Mucosa of rectum (tissue), 2 donors: ENCODE results near the gene OSBPL2.

Source experiments
- H3K27ac ChIP-seq, 2 donors: one replicate each; pipeline ENCODE4 v1.7.0; 2013; ENCODE audit warnings: inconsistent platforms in 2 of 2, low read depth in 2 of 2, low read length in 2 of 2
- H3K27me3 ChIP-seq, 2 donors: one replicate each; pipeline ENCODE4 v1.7.0; 2013; ENCODE audit warnings: low read length in 2 of 2; ENCODE audit not compliant: control insufficient read depth in 2 of 2, insufficient read depth in 2 of 2
- H3K36me3 ChIP-seq, 2 donors: one replicate each; pipeline ENCODE4 v1.7.0; 2013; ENCODE audit warnings: low read length in 2 of 2; ENCODE audit not compliant: control insufficient read depth in 2 of 2, insufficient read depth in 2 of 2
- H3K4me1 ChIP-seq, 2 donors: one replicate each; pipeline ENCODE4 v1.7.0; 2013; ENCODE audit warnings: low read length in 2 of 2, mild to moderate bottlenecking in 1 of 2; ENCODE audit not compliant: control insufficient read depth in 2 of 2, insufficient read depth in 2 of 2
- H3K4me3 ChIP-seq, 2 donors: one replicate each; pipeline ENCODE4 v1.7.0; 2013; ENCODE audit warnings: low read length in 2 of 2
- H3K9ac ChIP-seq, 2 donors: one replicate each; pipeline ENCODE4 v1.7.0; 2013; ENCODE audit warnings: low read length in 2 of 2, low read depth in 1 of 2, mild to moderate bottlenecking in 1 of 2
- H3K9me3 ChIP-seq, 2 donors: one replicate each; pipeline ENCODE4 v1.7.0; 2013; ENCODE audit warnings: low read length in 2 of 2; ENCODE audit not compliant: control insufficient read depth in 2 of 2
- donor health status: healthy.
- donor health status: Normal muscosa, but diverticular disease.

OSBPL2 gene

DNA sequence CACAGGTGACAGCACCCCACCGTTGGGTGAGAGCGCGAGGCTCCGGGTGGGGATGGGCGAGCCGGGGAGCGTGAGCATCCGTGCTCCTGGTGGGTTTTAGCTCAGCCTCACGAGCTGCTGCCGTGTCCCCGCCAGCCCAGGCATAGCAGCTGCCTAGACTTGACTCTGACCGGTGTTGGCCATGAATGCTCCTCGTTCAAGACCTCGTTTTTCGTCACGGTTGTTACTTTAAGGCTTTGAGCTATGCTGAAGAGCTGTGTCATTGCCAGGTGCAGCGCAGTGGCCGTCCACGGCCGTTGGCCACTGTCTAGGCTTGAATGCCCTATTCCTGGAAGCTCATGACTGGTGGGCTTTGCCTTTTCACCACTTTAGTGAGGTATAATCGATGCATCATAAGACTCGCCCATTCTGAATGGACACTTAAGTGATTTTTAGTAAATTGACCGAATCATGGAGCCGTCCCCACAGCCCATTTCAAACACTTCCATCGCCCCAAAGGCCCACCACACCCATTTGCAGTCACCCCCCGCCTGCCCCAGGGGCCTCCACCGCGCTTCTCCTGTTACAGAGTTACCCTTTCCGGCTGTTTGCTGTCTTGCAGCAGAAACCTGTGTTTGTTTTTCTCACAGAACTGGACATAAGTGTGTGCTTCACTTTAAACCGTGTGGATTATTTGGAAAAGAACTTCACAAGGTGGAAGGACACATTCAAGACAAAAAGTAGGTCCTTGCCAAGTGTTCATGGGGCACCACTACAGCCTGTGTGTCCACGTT lies 43.0 kb downstream of the OSBPL2 start:
- H3K36me3 ChIP-seq = peaks cover 61 to 77% of the 10 kb centered on the region in 2 donors
- H3K4me3 ChIP-seq = no peak overlapping the region
- no peaks in the 10 kb centered on the region for H3K4me1 ChIP-seq
- H3K27me3 ChIP-seq = no peaks in the 10 kb centered on the region
- H3K9me3 ChIP-seq = no peaks in the 10 kb centered on the region
- no peak overlapping the region for H3K9ac ChIP-seq
- H3K27ac ChIP-seq = no peak overlapping the region

DNA sequence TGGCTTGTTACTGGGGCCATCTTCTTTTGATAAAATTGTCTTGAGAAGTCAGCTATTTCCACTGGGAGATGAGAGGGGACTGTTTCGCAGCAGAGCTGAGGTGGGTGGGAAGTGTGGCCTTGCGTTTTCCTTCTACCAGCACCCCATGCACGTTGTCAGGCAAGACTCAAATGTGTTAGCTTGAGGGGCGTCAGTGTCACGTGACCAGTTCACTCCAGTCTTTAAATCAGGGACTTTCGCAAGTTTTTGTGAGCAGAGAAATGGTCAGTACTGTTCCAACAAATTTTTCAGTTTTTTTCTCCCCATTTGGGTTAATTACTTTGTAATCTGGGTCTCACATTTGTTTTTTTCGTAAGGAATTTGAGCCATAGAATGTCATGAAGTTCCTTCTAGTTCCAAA lies 43.8 kb downstream of the OSBPL2 start:
- no peak overlapping the region for H3K9ac ChIP-seq
- H3K27ac ChIP-seq = no peak overlapping the region
- no peak overlapping the region for H3K4me3 ChIP-seq
- H3K36me3 ChIP-seq = peaks cover 63 to 80% of the 10 kb centered on the region in 2 donors
- H3K4me1 ChIP-seq = no peaks in the 10 kb centered on the region
- no peaks in the 10 kb centered on the region for H3K9me3 ChIP-seq
- no peaks in the 10 kb centered on the region for H3K27me3 ChIP-seq

DNA sequence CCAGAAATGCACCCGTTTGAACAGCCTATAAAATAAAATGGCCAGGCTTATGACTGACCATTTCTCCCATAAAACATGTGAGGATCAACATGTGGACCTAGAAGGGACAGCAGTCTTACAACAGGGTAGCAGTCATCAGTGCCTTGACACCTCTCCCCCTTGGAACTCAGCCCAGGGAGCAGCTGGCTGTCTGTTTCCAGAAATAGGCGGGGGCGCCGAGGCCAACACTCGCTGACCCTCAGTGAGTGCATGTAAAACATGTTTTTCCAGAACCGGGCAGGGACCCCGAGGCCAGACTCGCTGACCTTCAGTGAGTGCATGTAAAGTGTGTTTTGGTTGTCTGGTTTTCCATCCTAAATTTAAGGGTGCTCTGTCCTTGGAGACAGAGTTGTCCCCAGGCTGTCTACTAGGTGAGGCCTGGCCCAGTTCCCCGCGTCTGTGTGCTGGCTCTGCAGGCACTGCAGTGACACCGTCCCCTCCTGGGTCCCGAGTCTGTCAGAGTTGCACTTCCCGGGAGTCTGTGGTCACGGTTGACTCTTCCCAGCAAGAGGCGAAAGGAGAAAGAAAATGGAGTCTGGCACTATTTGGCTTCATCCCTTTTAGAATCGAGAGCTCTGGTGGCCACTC lies 44.7 kb downstream of the OSBPL2 start:
- no peak overlapping the region for H3K4me3 ChIP-seq
- H3K27me3 ChIP-seq = no peaks in the 10 kb centered on the region
- H3K4me1 ChIP-seq = no peaks in the 10 kb centered on the region
- H3K36me3 ChIP-seq = peaks cover 61 to 73% of the 10 kb centered on the region in 2 donors
- no peaks in the 10 kb centered on the region for H3K9me3 ChIP-seq
- H3K9ac ChIP-seq = no peak overlapping the region
- H3K27ac ChIP-seq = no peak overlapping the region

DNA sequence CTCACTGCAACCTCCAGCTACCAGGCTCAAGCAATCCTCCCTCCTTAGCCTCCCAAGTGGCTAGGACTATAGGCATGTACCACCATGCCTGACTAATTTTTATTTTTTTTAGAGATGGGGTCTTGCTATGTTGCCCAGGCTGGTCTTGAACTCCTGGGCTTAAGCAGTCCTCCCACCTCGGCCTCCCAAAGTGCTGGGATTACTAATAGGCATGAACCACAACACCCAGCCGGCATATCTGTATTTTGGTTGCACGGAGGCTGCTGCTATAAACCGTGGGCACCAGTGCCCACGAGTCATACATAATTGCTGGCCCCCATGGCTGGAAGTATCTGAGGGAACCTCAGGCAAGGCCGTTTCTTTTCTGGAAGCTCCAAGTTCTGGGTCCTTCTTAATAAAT lies 46.1 kb downstream of the OSBPL2 start:
- H3K4me3 ChIP-seq = no peak overlapping the region
- H3K9ac ChIP-seq = no peak overlapping the region
- no peaks in the 10 kb centered on the region for H3K27me3 ChIP-seq
- H3K4me1 ChIP-seq = no peaks in the 10 kb centered on the region
- H3K36me3 ChIP-seq = peaks cover 63 to 67% of the 10 kb centered on the region in 2 donors
- H3K27ac ChIP-seq = no peak overlapping the region
- no peaks in the 10 kb centered on the region for H3K9me3 ChIP-seq

DNA sequence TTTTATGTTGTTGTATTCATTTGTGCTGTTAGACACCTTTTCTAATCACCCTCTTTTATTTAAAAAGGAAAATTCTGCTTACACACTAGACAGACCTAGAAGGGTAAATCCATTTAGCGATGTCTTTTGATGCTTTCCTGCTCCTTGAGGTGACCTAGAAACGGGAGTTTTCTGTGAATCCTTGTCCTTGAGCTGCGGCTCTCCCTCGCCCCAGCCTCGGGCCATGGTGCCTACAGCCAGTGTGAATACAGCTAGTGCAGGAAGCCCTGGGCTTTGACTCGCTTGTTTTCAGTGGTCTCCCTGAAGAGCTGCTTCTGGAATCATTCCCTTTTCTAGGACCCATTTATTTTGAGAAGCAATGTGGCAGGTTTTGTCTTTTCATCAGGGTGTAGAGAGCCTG lies 46.8 kb downstream of the OSBPL2 start:
- no peak overlapping the region for H3K4me3 ChIP-seq
- peaks cover 58 to 64% of the 10 kb centered on the region in 2 donors for H3K36me3 ChIP-seq
- H3K9me3 ChIP-seq = no peaks in the 10 kb centered on the region
- no peak overlapping the region for H3K9ac ChIP-seq
- H3K4me1 ChIP-seq = no peaks in the 10 kb centered on the region
- no peaks in the 10 kb centered on the region for H3K27me3 ChIP-seq
- no peak overlapping the region for H3K27ac ChIP-seq

DNA sequence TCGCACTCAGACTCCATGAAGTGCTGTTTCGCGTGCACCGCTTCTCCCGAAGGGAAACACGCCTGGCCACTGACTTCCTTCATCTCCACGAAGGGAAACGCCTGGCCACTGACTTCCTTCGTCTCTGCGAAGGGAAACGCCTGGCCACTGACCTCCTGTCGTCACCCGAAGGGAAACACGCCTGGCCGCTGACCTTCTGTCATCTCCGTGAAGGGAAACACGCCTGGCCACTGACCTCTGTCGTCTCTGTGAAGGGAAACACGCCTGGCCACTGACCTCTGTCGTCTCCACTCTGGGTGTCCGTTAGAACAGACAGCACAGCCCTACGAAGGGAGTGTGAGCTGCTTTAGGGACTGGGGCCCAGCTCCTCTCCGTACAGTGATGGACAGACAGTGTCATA lies 47.4 kb downstream of the OSBPL2 start:
- Histone ChIP-seq H3K27ac (no peak overlapping the region), H3K36me3 (peaks cover 52 to 58% of the 10 kb centered on the region in 2 donors), H3K9me3 (no peaks in the 10 kb centered on the region), H3K4me3 (no peak overlapping the region), H3K9ac (no peak overlapping the region), H3K27me3 (no peaks in the 10 kb centered on the region), H3K4me1 (no peaks in the 10 kb centered on the region)

DNA sequence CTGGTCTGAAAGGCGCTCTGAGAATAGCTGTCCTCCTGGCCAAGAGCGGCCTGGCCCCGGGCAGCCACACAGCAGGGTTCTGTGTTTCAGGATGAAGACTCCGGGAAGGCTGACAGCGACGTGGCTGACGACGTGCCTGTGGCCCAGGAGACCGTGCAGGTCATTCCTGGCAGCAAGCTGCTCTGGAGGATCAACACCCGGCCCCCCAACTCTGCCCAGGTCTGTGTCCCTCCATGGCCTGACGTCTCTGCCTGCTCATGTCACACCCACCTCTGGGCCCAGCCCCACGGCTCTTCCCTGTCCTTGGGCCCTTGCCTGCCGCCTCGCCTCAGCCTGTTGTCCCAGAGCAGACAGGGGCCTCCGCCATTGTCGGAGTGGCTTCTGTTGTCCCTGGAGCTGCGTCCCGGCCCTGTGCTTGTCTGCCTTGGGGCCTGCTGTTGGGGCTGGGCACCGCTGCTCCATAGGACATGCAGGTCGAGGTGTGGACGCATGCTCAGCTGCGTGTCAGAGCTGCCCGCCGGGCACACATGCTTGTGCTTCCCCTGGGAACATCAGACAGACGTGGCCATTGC lies 48.3 kb downstream of the OSBPL2 start:
- no peak overlapping the region for H3K27ac ChIP-seq
- H3K4me1 ChIP-seq = no peaks in the 10 kb centered on the region
- peaks cover 50 to 57% of the 10 kb centered on the region in 2 donors for H3K36me3 ChIP-seq
- H3K9me3 ChIP-seq = no peaks in the 10 kb centered on the region
- H3K9ac ChIP-seq = no peak overlapping the region
- no peak overlapping the region for H3K4me3 ChIP-seq
- H3K27me3 ChIP-seq = no peaks in the 10 kb centered on the region

DNA sequence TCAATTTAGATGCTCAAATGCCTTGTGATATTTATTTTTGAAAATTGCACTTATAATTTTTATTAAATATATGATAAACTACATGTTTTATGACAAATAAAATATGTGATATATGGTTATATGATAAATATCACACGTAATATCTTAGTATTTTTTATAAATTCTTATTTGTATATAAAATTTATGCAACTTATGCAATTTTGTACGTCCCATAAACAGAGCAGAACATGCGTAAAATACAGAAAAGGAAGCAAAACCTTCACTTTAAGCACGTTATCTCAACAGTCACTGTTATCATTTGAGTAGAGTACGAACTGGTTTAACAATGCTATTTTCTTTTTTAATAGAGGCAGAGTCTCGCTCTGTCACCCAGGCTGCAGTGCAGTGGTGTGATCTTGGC lies 48.8 kb downstream of the OSBPL2 start:
- peaks cover 44 to 54% of the 10 kb centered on the region in 2 donors for H3K36me3 ChIP-seq
- H3K9me3 ChIP-seq = no peaks in the 10 kb centered on the region
- no peaks in the 10 kb centered on the region for H3K27me3 ChIP-seq
- no peak overlapping the region for H3K4me3 ChIP-seq
- H3K27ac ChIP-seq = no peak overlapping the region
- H3K9ac ChIP-seq = no peak overlapping the region
- H3K4me1 ChIP-seq = no peaks in the 10 kb centered on the region

DNA sequence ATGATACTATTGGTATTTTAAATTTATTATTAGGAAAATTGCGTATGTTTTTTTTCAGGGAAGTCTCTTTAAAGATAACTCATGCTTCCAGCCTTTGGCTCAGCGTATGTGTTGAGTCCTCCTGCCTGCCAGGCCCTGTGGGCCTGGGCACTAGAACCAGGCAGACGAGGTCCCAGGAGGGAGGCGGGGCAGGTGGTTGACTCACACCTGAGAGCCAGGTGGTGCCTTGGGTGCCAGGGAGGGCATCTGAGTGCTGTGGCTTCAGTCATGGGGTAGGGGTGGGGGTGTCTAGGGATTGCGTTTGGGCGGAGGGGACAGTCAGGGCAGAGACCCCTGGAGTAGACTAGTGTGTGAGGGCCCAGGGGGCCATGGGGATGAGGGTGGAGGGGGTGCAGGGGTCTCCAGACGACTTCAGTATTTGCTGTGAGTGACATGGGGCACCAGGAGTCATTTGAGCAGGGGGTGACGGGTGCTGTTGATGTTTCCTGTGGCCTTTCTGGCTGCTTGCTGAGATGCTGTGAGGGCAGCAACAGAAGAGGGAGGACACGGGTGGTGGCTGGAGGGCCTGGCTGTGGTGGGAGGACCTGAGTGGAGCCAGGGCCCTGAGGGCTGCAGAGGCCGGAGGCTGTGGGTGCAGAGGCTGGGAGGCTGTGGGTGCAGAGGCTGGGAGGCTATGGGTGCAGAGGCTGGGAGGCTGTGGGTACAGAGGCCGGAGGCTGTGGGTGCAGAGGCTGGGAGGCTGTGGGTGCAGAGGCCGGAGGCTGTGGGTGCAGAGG lies 49.6 kb downstream of the OSBPL2 start:
- Histone ChIP-seq H3K36me3 (peaks cover 40 to 52% of the 10 kb centered on the region in 2 donors), H3K27ac (no peak overlapping the region)

More for the DNA sequence above, 49.6 kb downstream of the OSBPL2 start:
- H3K4me1 ChIP-seq = no peaks in the 10 kb centered on the region
- no peaks in the 10 kb centered on the region for H3K9me3 ChIP-seq
- no peak overlapping the region for H3K4me3 ChIP-seq
- H3K9ac ChIP-seq = no peak overlapping the region
- no peaks in the 10 kb centered on the region for H3K27me3 ChIP-seq
